ENCODE results near the gene GRK6. TPM values are rescaled to one million over a fixed set of nuclear protein-coding genes. Genes with fewer than 3 reads are reported as not detected.

The GRK6 gene
- total and polyA plus RNA-seq, 9 of the 15 experiments (the other 6 are each of a cell fraction or from before 2014, with no cell fraction given) = 0.63 to 122 (median 44.5) TPM

DNA sequence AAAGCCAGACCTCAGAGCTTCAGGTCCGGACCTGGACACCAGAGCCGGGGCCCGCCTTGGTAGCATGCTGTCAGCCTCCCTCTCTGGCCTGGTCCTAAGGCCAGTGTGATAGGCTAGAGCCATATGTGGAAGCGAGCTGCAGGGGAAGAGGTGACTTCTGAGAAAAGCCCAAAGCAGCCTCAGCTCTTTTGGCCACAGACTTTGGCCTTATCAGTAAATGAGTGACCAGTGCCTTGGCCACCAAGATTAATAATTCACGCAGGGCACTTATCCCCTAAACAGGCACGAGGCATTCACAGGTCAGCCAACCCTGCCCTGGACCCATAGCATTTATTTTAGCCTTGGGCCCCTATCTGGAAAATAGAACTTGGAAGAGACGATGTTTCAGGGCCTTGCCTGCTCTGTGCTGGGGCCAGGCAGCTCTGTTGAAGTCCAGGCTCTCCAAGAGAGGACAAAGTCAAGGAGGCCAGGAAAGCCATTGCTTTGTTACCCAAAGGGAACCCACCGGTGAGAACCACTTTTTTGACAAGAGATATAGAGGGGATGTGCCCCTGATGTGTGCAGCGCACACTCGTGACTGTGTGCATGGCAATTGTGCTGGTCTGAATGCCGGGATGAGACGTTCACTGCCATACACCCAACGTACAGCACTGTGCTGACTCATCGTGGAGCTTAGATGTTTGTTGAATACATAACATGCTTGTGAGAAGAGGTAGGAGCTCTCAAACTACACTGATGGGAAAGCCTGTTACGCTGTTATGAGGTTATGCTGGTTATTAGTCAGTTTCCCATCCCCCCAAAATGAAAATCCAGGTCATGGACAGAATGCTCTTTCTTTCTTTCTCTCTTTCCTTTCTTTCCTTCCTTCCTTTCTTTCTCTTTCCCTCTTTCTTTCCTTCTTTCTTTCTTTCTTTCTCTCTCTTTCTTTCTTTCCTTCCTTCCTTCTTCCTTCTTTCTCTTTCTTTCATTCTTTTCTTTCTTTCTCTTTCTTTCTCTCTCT is 47.3 kb upstream of the GRK6 start (continued):
- TF ChIP-seq, protein P1, sequence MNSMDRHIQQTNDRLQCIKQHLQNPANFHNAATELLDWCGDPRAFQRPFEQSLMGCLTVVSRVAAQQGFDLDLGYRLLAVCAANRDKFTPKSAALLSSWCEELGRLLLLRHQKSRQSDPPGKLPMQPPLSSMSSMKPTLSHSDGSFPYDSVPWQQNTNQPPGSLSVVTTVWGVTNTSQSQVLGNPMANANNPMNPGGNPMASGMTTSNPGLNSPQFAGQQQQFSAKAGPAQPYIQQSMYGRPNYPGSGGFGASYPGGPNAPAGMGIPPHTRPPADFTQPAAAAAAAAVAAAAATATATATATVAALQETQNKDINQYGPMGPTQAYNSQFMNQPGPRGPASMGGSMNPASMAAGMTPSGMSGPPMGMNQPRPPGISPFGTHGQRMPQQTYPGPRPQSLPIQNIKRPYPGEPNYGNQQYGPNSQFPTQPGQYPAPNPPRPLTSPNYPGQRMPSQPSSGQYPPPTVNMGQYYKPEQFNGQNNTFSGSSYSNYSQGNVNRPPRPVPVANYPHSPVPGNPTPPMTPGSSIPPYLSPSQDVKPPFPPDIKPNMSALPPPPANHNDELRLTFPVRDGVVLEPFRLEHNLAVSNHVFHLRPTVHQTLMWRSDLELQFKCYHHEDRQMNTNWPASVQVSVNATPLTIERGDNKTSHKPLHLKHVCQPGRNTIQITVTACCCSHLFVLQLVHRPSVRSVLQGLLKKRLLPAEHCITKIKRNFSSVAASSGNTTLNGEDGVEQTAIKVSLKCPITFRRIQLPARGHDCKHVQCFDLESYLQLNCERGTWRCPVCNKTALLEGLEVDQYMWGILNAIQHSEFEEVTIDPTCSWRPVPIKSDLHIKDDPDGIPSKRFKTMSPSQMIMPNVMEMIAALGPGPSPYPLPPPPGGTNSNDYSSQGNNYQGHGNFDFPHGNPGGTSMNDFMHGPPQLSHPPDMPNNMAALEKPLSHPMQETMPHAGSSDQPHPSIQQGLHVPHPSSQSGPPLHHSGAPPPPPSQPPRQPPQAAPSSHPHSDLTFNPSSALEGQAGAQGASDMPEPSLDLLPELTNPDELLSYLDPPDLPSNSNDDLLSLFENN (IDR thresholded peaks at IDR 0.05; ENCODE audit: low read depth in 2 of 2, low read length in 2 of 2) = no peak
- no peak for TF ChIP-seq IRF2 (CRISPR knock-in tag; IDR thresholded peaks at IDR 0.05)
- TF ChIP-seq, protein P2, sequence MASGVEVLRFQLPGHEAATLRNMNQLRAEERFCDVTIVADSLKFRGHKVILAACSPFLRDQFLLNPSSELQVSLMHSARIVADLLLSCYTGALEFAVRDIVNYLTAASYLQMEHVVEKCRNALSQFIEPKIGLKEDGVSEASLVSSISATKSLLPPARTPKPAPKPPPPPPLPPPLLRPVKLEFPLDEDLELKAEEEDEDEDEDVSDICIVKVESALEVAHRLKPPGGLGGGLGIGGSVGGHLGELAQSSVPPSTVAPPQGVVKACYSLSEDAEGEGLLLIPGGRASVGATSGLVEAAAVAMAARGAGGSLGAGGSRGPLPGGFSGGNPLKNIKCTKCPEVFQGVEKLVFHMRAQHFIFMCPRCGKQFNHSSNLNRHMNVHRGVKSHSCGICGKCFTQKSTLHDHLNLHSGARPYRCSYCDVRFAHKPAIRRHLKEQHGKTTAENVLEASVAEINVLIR (CRISPR knock-in tag; IDR thresholded peaks at IDR 0.05) = no peak
- no peak for TF ChIP-seq ZNF121 (CRISPR knock-in tag; conservative IDR thresholded peaks at IDR 0.05)
- no peak for TF ChIP-seq KLF16 (IDR thresholded peaks at IDR 0.05)
- TF ChIP-seq ZKSCAN8 (CRISPR knock-in tag; IDR thresholded peaks at IDR 0.05) = peak; percentile 76; the same call in 1 of the 2 replicates
- no peak for TF ChIP-seq PHB (CRISPR knock-in tag; IDR thresholded peaks at IDR 0.05)
- peak; percentile 54; the same call in 1 of the 2 replicates for TF ChIP-seq PHF8 (IDR thresholded peaks at IDR 0.05; ENCODE audit: borderline replicate concordance, low read length)
- peak; percentile 53 for TF ChIP-seq NR2C1 (IDR thresholded peaks at IDR 0.05)
- TF ChIP-seq NR2C1 (tag; IDR thresholded peaks at IDR 0.05) = peak; percentile 72
- TF ChIP-seq CCNT2 (IDR thresholded peaks at IDR 0.05; ENCODE audit: borderline replicate concordance, extremely low read depth, insufficient read length, low read depth, low read length) = no peak
- TF ChIP-seq ASH1L (IDR thresholded peaks at IDR 0.05; ENCODE audit: borderline replicate concordance, low read depth, partially characterized antibody) = peak; percentile 54
- TF ChIP-seq ZNF23 (CRISPR knock-in tag; IDR thresholded peaks at IDR 0.05) = no peak
- peak; percentile 92 for TF ChIP-seq SMAD4 (CRISPR knock-in tag; conservative IDR thresholded peaks at IDR 0.05)
- peak; percentile 89 for TF ChIP-seq SMARCA4 (IDR thresholded peaks at IDR 0.05)
- TF ChIP-seq, protein P3, sequence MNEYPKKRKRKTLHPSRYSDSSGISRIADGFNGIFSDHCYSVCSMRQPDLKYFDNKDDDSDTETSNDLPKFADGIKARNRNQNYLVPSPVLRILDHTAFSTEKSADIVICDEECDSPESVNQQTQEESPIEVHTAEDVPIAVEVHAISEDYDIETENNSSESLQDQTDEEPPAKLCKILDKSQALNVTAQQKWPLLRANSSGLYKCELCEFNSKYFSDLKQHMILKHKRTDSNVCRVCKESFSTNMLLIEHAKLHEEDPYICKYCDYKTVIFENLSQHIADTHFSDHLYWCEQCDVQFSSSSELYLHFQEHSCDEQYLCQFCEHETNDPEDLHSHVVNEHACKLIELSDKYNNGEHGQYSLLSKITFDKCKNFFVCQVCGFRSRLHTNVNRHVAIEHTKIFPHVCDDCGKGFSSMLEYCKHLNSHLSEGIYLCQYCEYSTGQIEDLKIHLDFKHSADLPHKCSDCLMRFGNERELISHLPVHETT (CRISPR knock-in tag; conservative IDR thresholded peaks at IDR 0.05 in 1 of 2, IDR thresholded peaks at IDR 0.05 in 1 of 2) = peak in 1 of 2 experiments; percentile 87; a peak in 2 of 4 replicates
- TF ChIP-seq, protein P4, sequence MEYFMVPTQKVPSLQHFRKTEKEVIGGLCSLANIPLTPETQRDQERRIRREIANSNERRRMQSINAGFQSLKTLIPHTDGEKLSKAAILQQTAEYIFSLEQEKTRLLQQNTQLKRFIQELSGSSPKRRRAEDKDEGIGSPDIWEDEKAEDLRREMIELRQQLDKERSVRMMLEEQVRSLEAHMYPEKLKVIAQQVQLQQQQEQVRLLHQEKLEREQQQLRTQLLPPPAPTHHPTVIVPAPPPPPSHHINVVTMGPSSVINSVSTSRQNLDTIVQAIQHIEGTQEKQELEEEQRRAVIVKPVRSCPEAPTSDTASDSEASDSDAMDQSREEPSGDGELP (CRISPR knock-in tag; IDR thresholded peaks at IDR 0.05; ENCODE audit: borderline replicate concordance) = peak; percentile 29; the same call in 1 of the 2 replicates
- TF ChIP-seq, protein P5, sequence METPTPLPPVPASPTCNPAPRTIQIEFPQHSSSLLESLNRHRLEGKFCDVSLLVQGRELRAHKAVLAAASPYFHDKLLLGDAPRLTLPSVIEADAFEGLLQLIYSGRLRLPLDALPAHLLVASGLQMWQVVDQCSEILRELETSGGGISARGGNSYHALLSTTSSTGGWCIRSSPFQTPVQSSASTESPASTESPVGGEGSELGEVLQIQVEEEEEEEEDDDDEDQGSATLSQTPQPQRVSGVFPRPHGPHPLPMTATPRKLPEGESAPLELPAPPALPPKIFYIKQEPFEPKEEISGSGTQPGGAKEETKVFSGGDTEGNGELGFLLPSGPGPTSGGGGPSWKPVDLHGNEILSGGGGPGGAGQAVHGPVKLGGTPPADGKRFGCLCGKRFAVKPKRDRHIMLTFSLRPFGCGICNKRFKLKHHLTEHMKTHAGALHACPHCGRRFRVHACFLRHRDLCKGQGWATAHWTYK (CRISPR knock-in tag; IDR thresholded peaks at IDR 0.05) = peak; percentile 86

Measured in K562 (cell line).